Measurements from ENCODE around the gene C8B.

DNA sequence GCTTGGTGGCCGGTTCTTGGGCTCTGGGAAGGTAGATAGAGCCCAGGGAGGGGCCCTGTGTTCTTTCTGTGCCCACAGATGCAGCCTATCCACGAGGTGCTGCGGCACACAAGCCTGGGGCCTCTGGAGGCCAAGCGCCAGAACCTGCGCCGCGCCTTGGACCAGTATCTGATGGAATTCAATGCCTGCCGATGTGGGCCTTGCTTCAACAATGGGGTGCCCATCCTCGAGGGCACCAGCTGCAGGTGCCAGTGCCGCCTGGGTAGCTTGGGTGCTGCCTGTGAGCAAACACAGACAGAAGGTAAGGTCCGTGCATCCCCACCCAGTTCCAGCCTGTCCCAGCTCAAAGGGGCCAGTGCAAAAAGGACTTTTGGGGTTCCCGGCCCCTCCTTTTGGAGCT is 53.5 kb downstream of the C8B start:
- no peak for TF ChIP-seq POLR2AphosphoS5 (IDR thresholded peaks at IDR 0.05; ENCODE audit: low read depth, low read length)
- TF ChIP-seq EZH2 (IDR thresholded peaks at IDR 0.05) = no peak
- no peak for TF ChIP-seq POLR2A (IDR thresholded peaks at IDR 0.05; ENCODE audit: borderline replicate concordance, extremely low read depth, insufficient read depth, insufficient read length)
- no peak for TF ChIP-seq MAX (IDR thresholded peaks at IDR 0.05)
